ENCODE data around the gene PROP1. TPM values are rescaled to one million over a fixed set of nuclear protein-coding genes. Genes with fewer than 3 reads are reported as not detected.
"Not testable (repeated sequence)": the region's sequence is repeated elsewhere in the genome, so short reads cannot be mapped to it uniquely, and the experiment has no call there.

PROP1 gene
- total RNA-seq, 2 donors from 2014 or later = not detected

DNA sequence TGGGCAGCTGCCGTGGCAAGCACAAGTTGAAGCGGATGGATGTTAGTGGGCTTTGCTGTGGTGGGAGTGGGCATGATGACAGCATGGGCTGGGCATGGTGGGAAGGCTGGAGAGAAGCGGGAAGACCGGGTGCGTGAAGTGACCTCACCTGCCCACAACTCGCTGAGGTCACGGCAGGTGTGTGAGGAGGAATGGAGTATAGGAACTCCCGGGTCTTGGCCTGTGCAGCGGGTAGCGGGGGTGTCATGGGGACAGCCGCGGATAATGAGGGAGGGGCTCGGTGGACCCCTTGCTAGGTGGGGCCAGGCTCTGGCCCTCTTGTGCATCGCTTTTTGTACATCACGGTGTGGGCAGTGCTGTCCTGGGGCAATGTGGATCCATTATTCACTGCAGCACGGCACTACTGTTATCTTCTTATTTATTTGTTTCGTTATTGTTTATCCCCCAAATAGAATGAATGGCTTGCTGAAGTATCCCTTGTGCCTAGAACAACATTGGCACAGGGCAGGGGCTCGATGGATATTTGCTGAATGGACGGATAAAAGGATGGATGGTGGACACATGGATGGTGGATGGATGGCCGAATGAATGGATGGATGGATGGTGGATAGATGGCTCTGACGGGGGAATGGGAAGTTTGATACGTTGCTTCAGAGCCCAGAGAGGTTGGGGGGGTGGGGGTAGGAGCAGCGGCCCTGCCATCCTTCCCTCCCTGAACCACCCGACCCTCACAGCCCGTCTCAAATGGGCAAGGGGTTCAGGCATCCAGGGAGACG lies 14.6 kb downstream of the PROP1 start:
- H3K4me3 ChIP-seq = no peak overlapping the region
- H3K27me3 ChIP-seq = no peaks in the 10 kb centered on the region
- 58 to 60% methylated on average over 24 to 26 of the region's 26 CpGs for WGBS, 2 donors
- H3K9me3 ChIP-seq = no peaks in the 10 kb centered on the region
- no peak overlapping the region for H3K27ac ChIP-seq
- intact Hi-C loops (cut with DNase I) = no loop called here
- DNase-seq (no peak), ATAC-seq (no peak)
- peaks cover 10% of the 10 kb centered on the region for H3K4me1 ChIP-seq
- no peaks in the 10 kb centered on the region for H3K36me3 ChIP-seq (replicated peaks in 1 of 2; ENCODE audit: insufficient read depth in 1 of 2, low read depth in 2 of 2)
- no peak for TF ChIP-seq POLR2A (IDR thresholded peaks at IDR 0.05)
- TF ChIP-seq, protein P1, sequence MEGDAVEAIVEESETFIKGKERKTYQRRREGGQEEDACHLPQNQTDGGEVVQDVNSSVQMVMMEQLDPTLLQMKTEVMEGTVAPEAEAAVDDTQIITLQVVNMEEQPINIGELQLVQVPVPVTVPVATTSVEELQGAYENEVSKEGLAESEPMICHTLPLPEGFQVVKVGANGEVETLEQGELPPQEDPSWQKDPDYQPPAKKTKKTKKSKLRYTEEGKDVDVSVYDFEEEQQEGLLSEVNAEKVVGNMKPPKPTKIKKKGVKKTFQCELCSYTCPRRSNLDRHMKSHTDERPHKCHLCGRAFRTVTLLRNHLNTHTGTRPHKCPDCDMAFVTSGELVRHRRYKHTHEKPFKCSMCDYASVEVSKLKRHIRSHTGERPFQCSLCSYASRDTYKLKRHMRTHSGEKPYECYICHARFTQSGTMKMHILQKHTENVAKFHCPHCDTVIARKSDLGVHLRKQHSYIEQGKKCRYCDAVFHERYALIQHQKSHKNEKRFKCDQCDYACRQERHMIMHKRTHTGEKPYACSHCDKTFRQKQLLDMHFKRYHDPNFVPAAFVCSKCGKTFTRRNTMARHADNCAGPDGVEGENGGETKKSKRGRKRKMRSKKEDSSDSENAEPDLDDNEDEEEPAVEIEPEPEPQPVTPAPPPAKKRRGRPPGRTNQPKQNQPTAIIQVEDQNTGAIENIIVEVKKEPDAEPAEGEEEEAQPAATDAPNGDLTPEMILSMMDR (IDR thresholded peaks at IDR 0.05) = no peak

DNA sequence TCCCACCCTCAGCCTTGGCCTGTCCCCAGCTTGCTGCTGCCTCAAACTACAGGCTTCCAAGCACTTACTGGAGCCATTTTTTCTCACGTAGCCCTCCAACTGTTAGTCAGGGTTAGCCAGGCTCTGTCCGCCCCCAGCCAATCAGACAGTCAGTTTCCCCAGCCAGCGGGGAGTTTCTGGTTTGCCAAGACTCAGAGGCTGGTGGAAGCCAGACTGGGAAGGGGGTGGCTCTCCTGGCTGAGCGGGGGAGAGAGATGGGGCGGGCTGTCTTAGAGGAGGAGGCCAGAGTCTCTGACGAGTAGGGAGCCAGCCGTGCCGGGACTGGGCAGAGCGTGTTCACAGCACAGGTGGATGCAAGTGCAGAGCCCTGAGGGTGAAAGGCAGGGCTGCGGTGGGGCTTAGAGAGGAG lies 15.3 kb downstream of the PROP1 start:
- 47 to 55% methylated on average over 9 to 10 of the region's 10 CpGs for WGBS, 2 donors
- H3K27me3 ChIP-seq = no peaks in the 10 kb centered on the region

DNA sequence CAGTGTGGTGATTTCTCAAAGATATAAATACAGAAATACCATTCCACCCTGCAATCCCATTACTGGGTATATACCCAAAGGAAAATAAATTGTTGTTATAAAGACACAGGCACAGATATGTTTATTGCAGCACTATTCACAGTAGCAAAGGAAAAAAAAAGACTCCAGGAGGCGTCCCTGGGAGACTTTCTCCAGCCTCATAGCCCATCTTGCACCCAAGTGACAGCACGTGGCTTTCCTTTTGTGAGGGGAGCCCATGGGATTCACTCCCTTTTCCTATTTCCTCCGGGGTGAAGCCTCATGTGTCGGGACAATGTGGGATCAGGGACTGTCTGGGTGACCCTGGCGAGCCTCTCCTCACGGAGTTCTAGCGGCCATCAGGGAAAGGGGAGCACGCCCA lies 18.4 kb downstream of the PROP1 start:
- H3K4me3 ChIP-seq; H3K9me3 ChIP-seq; H3K4me1 ChIP-seq; H3K27me3 ChIP-seq; intact Hi-C loops (cut with DNase I); H3K36me3 ChIP-seq (replicated peaks in 1 of 2; ENCODE audit: insufficient read depth in 1 of 2, low read depth in 2 of 2); DNase-seq; H3K27ac ChIP-seq; ATAC-seq: not testable (repeated sequence)
- WGBS, 2 donors = 53 to 65% methylated on average over 4 of the region's 8 CpGs

More for the DNA sequence above, 15.3 kb downstream of the PROP1 start:
- ATAC-seq (no peak), DNase-seq (no peak)
- Histone ChIP-seq H3K36me3 (replicated peaks in 1 of 2; ENCODE audit: insufficient read depth in 1 of 2, low read depth in 2 of 2) (no peaks in the 10 kb centered on the region), H3K4me1 (peaks cover 10% of the 10 kb centered on the region), H3K9me3 (no peaks in the 10 kb centered on the region), H3K4me3 (no peak overlapping the region), H3K27ac (no peak overlapping the region)
- TF ChIP-seq, protein P1 (IDR thresholded peaks at IDR 0.05) = no peak
- no peak for TF ChIP-seq POLR2A (IDR thresholded peaks at IDR 0.05)
- intact Hi-C loops (cut with DNase I) = no loop called here

DNA sequence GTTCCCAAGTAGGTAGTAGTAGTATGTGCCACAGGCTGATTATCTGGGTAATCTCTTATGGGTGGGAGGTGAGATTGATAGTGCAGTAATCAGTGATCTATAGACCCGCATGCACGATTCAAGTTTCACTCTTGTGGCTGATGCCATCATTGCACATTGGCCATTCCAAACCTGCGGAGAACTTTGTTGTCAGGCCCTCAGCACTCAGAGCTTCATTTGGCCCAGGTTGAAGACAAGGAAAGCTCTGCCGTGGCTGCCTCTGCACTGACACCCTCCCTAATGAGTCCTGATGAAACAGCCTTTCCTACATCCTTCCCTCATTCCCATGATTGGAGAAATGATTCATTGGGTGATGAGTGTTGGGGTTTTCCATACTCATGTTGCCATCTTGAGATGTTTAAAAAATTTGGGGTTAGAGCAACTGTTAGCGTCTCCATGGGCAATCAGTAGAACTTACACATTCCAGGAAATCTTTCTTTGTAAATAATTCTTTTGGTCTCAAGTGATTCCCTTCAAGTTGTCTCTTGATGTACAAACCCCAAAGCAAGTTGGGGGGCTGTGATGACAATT lies 22.9 kb downstream of the PROP1 start:
- H3K27me3 ChIP-seq = no peaks in the 10 kb centered on the region
- 79 to 85% methylated on average over 5 of the region's 5 CpGs for WGBS, 2 donors
- H3K9me3 ChIP-seq = no peaks in the 10 kb centered on the region
- TF ChIP-seq, protein P1 (IDR thresholded peaks at IDR 0.05) = no peak
- TF ChIP-seq POLR2A (IDR thresholded peaks at IDR 0.05) = no peak
- no peak overlapping the region for H3K4me3 ChIP-seq
- DNase-seq (no peak), ATAC-seq (no peak)
- intact Hi-C loops (cut with DNase I) = no loop called here
- H3K4me1 ChIP-seq = no peaks in the 10 kb centered on the region
- H3K36me3 ChIP-seq (replicated peaks in 1 of 2; ENCODE audit: insufficient read depth in 1 of 2, low read depth in 2 of 2) = no peaks in the 10 kb centered on the region
- no peak overlapping the region for H3K27ac ChIP-seq

DNA sequence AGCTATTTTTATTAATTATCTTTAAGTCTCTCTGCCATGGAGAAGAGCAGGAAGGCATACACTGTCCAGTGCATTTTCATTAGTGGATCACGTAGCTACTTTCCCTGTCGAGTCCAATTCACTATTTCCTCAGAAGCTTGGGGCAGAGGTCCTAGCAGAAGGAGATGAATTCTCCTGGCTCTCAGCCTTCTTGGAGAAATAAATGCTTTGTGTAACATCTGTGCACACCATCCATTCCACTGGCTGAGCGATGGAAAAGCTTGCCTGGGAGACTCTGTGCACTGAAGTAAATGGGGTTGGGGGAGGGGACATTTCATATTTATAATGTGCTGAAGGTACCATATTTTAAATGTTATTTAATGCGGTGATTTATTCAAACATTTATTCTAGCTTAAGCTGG lies 23.4 kb downstream of the PROP1 start:
- intact Hi-C loops (cut with DNase I) = no loop called here
- no peak overlapping the region for H3K4me3 ChIP-seq
- no peaks in the 10 kb centered on the region for H3K27me3 ChIP-seq
- TF ChIP-seq, protein P1 (IDR thresholded peaks at IDR 0.05) = no peak
- no peak for TF ChIP-seq POLR2A (IDR thresholded peaks at IDR 0.05)
- H3K9me3 ChIP-seq = no peaks in the 10 kb centered on the region
- H3K27ac ChIP-seq = no peak overlapping the region
- WGBS, 2 donors = 69 to 82% methylated on average over 4 of the region's 4 CpGs
- no peaks in the 10 kb centered on the region for H3K4me1 ChIP-seq
- no peaks in the 10 kb centered on the region for H3K36me3 ChIP-seq (replicated peaks in 1 of 2; ENCODE audit: insufficient read depth in 1 of 2, low read depth in 2 of 2)
- DNase-seq = no peak
- no peak for ATAC-seq

DNA sequence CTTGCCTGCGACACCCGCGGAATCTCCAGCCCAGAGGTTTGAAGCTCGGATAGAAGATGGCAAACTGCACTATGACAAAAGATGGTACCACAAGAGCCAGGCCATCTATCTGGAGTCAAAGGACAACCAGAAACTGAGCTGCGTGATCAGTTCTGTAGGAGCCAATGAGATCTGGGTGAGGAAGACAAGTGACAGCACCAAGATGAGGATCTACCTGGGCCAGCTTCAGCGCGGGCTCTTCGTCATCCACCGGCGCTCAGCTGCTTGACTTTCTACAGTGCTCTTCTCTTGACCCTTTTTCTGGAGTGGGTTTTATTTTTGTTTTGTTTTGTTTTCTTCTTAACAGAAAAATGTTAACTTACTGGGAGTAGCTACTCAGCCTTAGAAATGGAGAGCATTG lies 24.0 kb downstream of the PROP1 start:
- ATAC-seq; H3K27me3 ChIP-seq; DNase-seq; intact Hi-C loops (cut with DNase I); H3K4me1 ChIP-seq; H3K27ac ChIP-seq; H3K9me3 ChIP-seq; H3K36me3 ChIP-seq (replicated peaks in 1 of 2; ENCODE audit: insufficient read depth in 1 of 2, low read depth in 2 of 2); H3K4me3 ChIP-seq: not testable (repeated sequence)
- WGBS, 2 donors = 95 to 96% methylated on average over 10 of the region's 10 CpGs
